NCI-H82 treated with DMSO at 0.1 percent for 48 hours (cell line): ENCODE results near the gene CDC20.
"Not testable (repeated sequence)": the region's sequence is repeated elsewhere in the genome, so short reads cannot be mapped to it uniquely, and the experiment has no call there.

ENCODE experiments used
- DNase-seq: peaks from one replicate; lab custom pipeline; 2025; ENCODE audit not compliant: unreplicated experiment; lab: John Stamatoyannopoulos, UW

Gene CDC20

DNA sequence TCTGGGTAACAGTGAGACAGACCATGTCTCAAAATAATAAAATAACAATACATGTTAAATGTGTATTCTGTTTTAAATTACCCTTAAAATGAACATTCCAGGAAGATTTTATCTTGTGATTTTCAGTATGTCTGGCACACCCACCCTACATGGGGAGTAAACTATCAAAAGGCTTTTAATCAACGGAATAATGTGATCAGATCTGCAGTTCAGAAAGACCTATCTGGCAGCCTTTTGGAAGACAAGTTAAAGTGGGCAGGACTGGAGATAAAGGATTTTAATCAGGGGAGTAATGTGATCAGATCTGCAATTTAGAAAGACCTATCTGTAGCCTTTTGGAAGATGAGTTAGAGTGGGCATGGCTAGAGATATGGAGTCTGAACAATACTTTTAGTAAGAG is 20.7 kb downstream of the CDC20 start:
- DNase-seq, result no peak

DNA sequence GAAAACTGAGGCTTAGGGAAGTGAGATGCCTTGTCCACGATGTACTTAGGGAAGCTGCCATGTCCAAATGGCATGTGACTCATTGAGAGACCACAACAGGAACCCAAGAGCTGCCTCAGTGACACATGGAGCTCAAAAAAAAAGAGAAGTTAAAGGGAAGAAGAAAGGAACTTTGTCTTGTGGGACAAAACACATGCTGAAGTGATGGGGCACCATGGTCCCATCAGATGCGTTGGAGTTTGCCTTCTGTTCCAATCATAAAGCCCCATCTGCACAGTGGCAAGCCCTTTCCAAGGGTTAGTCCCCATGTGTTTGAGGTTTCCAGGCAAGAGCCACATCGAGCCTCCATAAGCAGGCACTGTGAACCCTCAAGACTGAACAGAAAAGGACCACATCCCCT is 22.8 kb downstream of the CDC20 start:
- no peak for DNase-seq

GRCh38 chr1:43382027-43382779 is 23.4 kb downstream of the CDC20 start:
- peak; percentile 24 for DNase-seq

DNA sequence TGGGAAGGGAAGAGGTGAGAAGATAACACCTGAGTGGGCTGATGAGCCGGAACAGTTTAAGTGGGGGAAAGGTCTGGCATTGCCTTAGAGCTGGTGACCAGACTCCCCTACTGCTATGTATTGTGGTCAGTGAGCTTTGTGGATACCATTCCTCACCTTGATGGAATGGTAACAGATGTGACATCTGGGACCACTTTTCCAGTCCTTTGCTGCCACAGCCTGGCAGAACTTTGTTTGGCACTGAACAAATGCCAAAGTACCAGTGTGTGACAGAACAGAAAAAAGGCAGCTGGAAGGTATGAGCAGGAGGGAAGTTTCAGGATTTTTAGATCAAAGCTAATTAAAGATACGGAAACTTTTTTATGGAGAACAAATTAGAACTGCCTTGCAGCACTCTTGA is 24.7 kb downstream of the CDC20 start:
- DNase-seq, result no peak

DNA sequence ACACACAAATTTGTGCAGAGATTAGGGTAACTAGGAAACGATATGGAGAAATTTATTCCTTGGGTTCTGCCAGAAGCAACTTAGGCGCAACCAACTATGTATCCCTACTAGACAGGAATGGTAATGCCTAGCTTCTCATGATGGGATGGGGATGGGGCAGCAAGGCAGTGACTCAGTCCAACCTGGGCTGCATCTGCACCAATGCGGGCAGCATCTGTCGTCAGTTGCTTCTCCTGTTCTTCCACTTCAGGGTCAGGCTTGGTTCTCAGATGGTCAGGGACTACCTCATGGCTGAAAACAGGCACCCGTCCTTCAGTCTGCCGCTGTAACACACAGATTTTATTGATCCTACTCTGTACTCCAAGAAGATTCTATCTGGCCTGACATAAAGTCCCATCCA is 27.9 kb downstream of the CDC20 start:
- no peak for DNase-seq

DNA sequence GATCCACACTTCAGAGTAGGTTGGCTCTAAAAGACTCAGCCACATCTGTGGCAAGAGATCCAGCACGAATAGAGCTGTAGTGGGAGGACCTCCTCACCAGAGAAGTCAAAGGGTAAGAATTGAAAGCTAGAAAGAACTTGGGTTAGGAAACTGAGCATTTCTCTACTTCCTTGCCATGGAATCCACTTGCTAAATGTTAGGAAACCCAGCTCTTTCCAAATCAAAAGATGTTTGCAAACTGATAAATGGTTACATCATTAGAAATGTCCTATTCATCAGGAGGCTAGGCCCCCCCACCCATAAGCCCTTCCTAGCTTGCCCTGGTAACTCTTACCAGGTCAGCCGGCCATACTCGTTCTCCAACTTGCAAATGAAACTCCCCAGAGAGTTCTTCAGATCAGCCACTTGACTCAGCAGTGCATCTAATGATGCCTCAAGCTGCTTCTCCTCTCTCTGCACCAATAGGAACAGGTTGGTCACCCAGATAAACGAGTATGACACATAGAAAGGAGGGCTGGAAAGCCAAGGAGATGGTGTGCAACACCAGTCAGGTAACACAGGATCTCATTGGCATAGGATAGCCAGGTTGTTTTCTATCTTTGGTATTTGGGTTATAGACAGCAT is 29.3 kb downstream of the CDC20 start:
- DNase-seq, result no peak

DNA sequence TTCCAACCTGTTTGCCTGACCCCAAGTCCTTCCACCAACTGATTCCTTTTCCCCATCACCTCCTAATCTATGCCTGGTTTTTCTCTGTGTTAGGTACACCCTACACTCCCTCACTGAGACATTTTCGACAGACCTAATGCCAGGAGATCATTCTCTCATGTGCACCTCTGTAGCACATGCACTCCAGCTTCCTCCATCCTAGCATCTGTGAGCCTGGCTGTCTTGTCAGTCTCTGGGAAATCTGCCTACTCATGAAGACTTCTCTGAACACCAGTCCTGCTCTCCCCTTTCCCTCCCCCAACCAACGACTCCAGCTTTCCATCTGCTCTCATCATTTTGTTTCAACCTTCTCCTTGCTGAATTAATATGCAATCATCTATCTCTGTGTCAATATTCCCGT is 29.8 kb downstream of the CDC20 start:
- DNase-seq, result no peak

DNA sequence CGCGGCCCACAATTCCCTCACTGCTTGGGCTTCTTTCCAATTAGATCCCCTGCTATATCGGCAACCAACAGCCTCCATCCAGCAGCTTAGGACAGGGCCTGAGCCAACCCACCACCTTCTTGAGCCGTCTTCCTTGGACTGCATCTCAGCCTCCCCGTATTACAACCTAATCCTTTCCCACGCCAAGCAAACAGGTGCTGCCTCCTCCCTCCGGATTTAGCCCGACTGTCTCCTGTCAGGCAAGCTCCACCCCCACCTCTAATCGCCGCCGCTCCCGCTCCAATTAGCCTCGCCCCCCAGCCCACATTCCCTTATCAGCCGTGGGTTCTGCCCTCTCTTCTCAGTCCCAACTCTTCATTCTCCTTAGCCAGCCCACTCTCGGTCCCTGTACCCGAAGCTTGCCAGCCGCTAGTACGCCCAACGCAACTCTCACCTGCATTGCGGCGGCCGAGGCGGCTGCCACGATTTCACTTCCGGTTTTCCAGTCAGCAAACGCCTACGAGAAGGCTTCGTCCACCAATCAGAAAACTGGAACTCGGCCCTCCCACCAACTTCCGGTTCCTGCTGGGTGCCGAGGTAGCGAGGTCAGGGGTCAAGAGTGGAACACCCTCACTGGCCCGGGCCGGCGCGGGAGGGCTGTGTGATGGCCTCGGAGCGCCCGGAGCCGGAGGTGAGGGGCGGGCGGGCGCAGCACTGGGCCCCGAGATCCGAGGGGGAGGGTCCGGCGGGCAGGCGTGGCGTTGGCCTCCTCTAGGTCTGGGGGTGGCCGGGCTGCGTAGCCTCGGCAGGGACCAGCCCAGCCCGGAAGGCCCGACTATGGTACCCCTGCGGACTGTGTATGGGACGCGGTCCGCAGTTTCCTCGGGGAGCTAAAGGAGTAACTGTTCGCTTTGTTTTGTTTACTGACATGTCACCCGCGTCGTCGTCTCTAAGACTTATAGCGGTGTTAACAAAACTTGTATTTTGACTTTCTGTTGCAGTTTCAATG is 30.8 kb downstream of the CDC20 start, which contains the start of the genes MED8 and SZT2:
Gene MED8, minus strand, starts transcription at position 475 of the 988 bp plus-strand sequence. Its CDS starts 36 bp downstream, at position 439.
Gene SZT2, plus strand, starts transcription at position 574 of the 988 bp plus-strand sequence. Its CDS starts 70 bp downstream, at position 644.
- peak; percentile 91 for DNase-seq

- DNase-seq, result no peak
Observed at GRCh38 chr1:43392702-43393101, 33.9 kb downstream of the CDC20 start.

- DNase-seq, result no peak
Observed at GRCh38 chr1:43395523-43395922, 36.7 kb downstream of the CDC20 start.

GRCh38 chr1:43396059-43396458 is 37.3 kb downstream of the CDC20 start:
- no peak for DNase-seq

- no peak for DNase-seq
Observed at GRCh38 chr1:43398227-43398626, 39.4 kb downstream of the CDC20 start.

- not testable (repeated sequence) for DNase-seq
Observed at GRCh38 chr1:43400441-43400840, 41.7 kb downstream of the CDC20 start.

DNA sequence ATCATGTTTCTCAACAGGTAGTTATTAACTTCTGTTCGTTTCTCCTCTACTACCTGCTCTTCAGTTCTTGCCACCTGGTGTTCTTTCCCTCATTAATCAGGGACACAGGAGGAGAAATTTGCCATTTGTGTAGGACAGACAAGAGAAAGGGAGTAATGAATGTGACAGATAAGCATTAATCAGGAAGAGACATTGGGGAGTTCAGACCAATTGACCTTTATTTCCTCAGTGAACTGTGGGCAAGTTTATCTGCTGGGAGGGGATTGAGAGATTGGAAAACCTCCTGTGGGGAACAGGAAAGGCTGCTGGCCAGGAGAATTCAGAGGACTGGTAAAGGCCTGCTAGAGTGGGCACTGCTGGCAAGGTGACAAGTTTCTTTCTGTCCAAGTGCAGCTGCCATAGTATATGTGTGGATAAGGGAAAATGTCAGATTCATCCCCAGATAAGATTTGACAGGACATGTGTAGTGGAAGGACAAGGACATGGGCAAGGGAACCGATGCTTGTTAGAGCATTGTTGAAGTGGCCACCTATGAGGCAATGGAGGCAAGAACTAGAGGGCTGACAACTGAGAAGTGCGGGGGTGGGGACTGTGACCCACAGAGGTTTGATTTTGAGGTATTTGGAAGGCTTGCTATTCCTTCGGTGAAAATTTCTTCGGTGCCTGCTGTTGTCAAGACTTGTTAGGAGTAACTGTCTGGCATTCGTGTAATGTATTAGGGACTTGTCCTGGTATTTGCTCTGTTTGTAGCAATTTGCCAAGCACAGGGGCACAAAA is 43.5 kb downstream of the CDC20 start:
- DNase-seq, result no peak

GRCh38 chr1:43404353-43404752 is 45.6 kb downstream of the CDC20 start:
- DNase-seq, result no peak

DNA sequence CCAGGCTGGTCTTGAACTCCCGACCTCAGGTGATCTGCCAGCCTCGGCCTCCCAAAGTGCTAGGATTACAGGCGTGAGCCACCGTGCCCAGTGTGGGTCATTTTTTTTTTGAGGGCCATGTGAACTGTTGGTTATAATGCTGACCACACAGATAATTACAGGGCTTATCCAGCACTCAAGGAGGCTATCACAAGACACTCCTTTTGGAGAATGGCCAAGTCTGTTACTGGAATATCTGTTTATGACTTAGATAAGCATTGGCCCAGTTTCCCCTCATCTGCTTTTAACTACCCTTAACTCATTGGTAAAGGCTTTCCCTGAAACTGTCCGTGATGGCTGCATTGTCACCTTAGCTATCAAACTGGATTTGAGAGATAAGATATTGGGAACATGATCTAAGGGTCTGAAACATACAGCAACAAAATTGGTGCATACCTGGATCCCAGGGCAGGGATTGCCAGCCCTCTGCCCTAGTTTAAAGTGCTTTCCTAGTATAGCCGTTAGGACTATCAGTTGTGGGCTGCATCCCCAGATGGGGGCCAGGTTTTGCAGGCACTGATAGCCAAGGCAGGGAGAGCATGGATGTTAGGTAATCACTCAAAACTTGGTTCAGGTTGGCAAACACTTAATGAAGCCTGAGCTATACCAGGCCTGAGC is 46.6 kb downstream of the CDC20 start:
- no peak for DNase-seq

- no peak for DNase-seq
Observed at GRCh38 chr1:43405876-43406234, 47.1 kb downstream of the CDC20 start.

GRCh38 chr1:43410571-43410970 is 51.8 kb downstream of the CDC20 start:
- no peak for DNase-seq
